KMS-11 (cell line): ENCODE measurements around the gene PCED1B.

Experiments used
- H2AFZ ChIP-seq: fragments of 200-600 bp; sonication (generic); 2 replicates; pipeline ENCODE4 v1.6.1; 2016; ENCODE audit warnings: antibody characterized with exemption, mixed run types, low read depth
- H3K27ac ChIP-seq: fragments of 200-600 bp; sonication (generic); 2 replicates; pipeline ENCODE4 v1.6.1; 2016; ENCODE audit warnings: mild to moderate bottlenecking, mixed run types
- H3K27me3 ChIP-seq: fragments of 200-600 bp; sonication (generic); 2 replicates; pipeline ENCODE4 v1.6.1; 2017; ENCODE audit warnings: mild to moderate bottlenecking, low read depth, mixed run types, moderate library complexity; ENCODE audit not compliant: insufficient read depth
- H3K36me3 ChIP-seq: fragments of 200-600 bp; sonication (generic); 2 replicates; pipeline ENCODE4 v1.6.1; 2017; ENCODE audit warnings: mild to moderate bottlenecking, mixed run types; ENCODE audit not compliant: insufficient read depth
- H3K4me1 ChIP-seq: fragments of 200-600 bp; sonication (generic); 2 replicates; pipeline ENCODE4 v1.6.1; 2016; ENCODE audit warnings: mild to moderate bottlenecking, low read depth, mixed run types; ENCODE audit not compliant: poor library complexity, severe bottlenecking
- H3K4me2 ChIP-seq: fragments of 200-600 bp; sonication (generic); 2 replicates; pipeline ENCODE4 v1.7.0; 2016; ENCODE audit warnings: mild to moderate bottlenecking, mixed run types
- H3K4me3 ChIP-seq: fragments of 200-600 bp; sonication (generic); IDR thresholded peaks from 2 replicates; pipeline ENCODE4 v1.6.1; 2017; ENCODE audit warnings: low read depth, low read length, mixed read lengths; ENCODE audit not compliant: insufficient read depth
- H3K79me2 ChIP-seq: fragments of 200-600 bp; sonication (generic); 2 replicates; pipeline ENCODE4 v1.6.1; 2016; ENCODE audit warnings: low read depth, mixed run types; ENCODE audit not compliant: insufficient read depth
- H3K9ac ChIP-seq: fragments of 200-600 bp; sonication (generic); 2 replicates; pipeline ENCODE4 v1.6.1; 2016; ENCODE audit warnings: mild to moderate bottlenecking, mixed run types
- H4K20me1 ChIP-seq: fragments of 200-600 bp; sonication (generic); 2 replicates; pipeline ENCODE4 v1.6.1; 2016; ENCODE audit warnings: mild to moderate bottlenecking, mixed run types; ENCODE audit not compliant: insufficient read depth
- TF ChIP-seq, protein P1 (sequence below): fragments of 200-600 bp; sonication (generic); conservative IDR thresholded peaks from 2 replicates; pipeline ENCODE4 v1.6.1; 2017; ENCODE audit warnings: low read depth, mild to moderate bottlenecking, antibody characterized with exemption, low read length, moderate library complexity, mixed read lengths

Gene PCED1B

DNA sequence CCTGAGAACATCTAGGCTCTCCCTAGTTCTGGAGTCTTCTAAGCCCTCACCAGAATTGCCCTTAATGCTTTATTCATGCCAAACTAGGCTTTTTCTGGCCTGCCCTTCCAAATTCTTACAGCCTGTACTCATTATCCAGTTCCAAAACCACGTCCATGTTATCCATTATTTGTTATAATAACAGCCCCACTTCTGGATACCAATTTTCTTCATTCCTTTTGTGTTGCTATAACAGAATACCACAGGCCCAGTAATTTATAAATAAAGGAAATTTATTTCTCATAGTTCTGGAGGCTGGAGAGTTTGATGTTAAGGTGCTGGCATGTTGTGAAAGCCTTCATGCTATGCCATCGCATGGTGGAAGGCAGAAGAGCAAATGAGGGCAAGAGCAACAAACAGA, 68.3 kb downstream of the PCED1B start:
- Histone ChIP-seq H3K4me2 (no peak overlapping the region), H3K9ac (no peak overlapping the region), H4K20me1 (no peaks in the 10 kb centered on the region), H2AFZ (no peak overlapping the region), H3K4me3 (no peak overlapping the region), H3K27me3 (no peaks in the 10 kb centered on the region), H3K27ac (no peak overlapping the region), H3K79me2 (no peaks in the 10 kb centered on the region), H3K4me1 (no peaks in the 10 kb centered on the region), H3K36me3 (no peaks in the 10 kb centered on the region)
- TF ChIP-seq, protein P1, sequence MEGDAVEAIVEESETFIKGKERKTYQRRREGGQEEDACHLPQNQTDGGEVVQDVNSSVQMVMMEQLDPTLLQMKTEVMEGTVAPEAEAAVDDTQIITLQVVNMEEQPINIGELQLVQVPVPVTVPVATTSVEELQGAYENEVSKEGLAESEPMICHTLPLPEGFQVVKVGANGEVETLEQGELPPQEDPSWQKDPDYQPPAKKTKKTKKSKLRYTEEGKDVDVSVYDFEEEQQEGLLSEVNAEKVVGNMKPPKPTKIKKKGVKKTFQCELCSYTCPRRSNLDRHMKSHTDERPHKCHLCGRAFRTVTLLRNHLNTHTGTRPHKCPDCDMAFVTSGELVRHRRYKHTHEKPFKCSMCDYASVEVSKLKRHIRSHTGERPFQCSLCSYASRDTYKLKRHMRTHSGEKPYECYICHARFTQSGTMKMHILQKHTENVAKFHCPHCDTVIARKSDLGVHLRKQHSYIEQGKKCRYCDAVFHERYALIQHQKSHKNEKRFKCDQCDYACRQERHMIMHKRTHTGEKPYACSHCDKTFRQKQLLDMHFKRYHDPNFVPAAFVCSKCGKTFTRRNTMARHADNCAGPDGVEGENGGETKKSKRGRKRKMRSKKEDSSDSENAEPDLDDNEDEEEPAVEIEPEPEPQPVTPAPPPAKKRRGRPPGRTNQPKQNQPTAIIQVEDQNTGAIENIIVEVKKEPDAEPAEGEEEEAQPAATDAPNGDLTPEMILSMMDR, result no peak

DNA sequence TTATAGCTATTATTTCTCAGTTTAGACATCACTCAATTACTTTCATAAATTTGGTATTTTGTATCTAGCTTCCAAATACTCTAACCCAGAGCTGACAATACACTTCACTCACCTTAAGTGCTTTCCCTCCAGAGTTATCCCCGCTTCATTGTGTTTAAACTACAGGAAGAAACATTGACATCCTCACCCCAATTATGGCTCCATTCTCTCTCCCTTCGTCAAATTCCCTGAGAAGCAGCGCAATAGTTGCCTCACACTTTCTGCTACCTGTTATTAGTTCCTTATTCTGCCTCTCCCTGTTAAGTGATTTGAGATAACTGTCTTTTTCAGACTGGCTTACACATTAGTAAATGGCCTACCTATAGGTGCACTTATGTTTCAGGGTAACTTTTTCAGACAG, 69.7 kb downstream of the PCED1B start:
- Histone ChIP-seq H3K27ac (no peak overlapping the region), H3K36me3 (no peaks in the 10 kb centered on the region), H3K4me1 (no peaks in the 10 kb centered on the region), H4K20me1 (no peaks in the 10 kb centered on the region), H3K4me2 (no peak overlapping the region), H2AFZ (no peak overlapping the region), H3K4me3 (no peak overlapping the region), H3K9ac (no peak overlapping the region), H3K79me2 (no peaks in the 10 kb centered on the region), H3K27me3 (no peaks in the 10 kb centered on the region)
- TF ChIP-seq, protein P1, result no peak

DNA sequence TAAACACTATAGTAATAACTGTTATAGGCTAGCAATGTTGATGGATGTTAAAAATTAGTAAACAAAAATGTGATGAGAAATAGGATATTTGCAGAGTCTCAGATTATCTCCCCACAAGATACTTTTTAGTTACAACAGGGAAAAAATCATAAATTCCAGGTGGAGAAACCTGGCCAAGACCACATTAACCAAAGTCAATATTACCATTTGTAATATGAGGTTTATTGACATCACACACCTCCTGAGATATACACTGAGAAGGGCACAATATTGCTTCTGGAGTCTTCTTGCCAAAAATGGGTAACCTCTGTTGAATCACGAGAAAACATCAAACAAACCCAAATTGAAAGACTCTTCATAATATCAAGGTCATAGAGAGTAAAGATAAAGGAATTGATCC, 72.7 kb downstream of the PCED1B start:
- TF ChIP-seq, protein P1, result no peak
- no peaks in the 10 kb centered on the region for H3K27me3 ChIP-seq

DNA sequence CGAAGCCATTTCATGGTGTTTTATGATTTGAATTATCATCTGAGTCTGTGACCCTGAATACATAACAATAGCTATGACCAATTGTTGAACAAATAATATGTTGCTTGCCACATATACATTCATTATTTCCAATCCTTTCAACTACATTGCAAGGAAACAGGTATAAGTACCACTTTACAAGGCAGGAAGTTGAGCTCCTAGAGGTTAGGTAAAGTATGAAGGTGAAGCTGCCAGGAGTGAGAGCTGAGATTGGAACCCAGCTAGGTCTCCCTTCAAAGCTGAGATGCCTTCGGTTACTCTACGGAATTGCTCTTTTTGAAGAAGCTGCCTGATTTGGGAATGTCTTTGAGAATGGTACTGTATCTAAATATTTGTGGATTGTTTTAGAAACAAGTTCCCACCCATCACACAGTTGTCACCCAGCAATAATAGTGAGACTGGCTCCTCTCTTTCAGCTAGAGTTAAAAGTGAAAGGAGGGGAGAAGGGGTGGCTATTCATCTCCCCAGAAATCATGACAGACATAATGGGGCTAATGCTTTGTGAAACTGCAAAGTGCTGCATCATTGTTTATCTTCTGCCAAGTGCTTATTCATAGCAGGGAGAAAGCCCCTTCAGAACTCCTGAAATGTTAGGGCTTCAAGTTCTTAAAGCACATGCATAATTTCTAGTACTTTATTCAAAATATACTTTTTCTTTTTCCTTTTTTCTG, 76.2 kb downstream of the PCED1B start:
- Histone ChIP-seq H3K4me1 (peaks cover 20% of the 10 kb centered on the region), H3K4me2 (peak overlapping the region; percentile 36), H3K27me3 (no peaks in the 10 kb centered on the region), H3K27ac (no peak overlapping the region; the same call in 1 of the 2 replicates), H3K9ac (no peak overlapping the region; the same call in 1 of the 2 replicates), H3K36me3 (no peaks in the 10 kb centered on the region), H2AFZ (no peak overlapping the region), H4K20me1 (no peaks in the 10 kb centered on the region), H3K4me3 (no peak overlapping the region), H3K79me2 (no peaks in the 10 kb centered on the region)
- TF ChIP-seq, protein P1, result no peak

More for the DNA sequence above, 72.7 kb downstream of the PCED1B start:
- no peak overlapping the region for H3K4me3 ChIP-seq
- H2AFZ ChIP-seq, result no peak overlapping the region
- no peaks in the 10 kb centered on the region for H4K20me1 ChIP-seq
- no peak overlapping the region for H3K27ac ChIP-seq
- H3K9ac ChIP-seq, result no peak overlapping the region
- H3K79me2 ChIP-seq, result no peaks in the 10 kb centered on the region
- no peak overlapping the region for H3K4me2 ChIP-seq
- H3K36me3 ChIP-seq, result no peaks in the 10 kb centered on the region
- H3K4me1 ChIP-seq, result peaks cover 16% of the 10 kb centered on the region
